Ovary (tissue), 9 donors: ENCODE data around the gene FBP1. TPM values are rescaled to one million over a fixed set of nuclear protein-coding genes. Genes with fewer than 3 reads are reported as not detected.

Experiments used
- DNase-seq, 5 donors: peaks; one replicate each; pipeline ENCODE4 v3.0.0-alpha.2; 2019 to 2020
- H3K27ac ChIP-seq, 2 donors: fragments of 200-600 bp; one replicate each; pipeline versions ENCODE4 v1.5.1 to v1.8.0; 2019 to 2022
- H3K27me3 ChIP-seq: fragments of 200-600 bp; one replicate; pipeline ENCODE4 v1.8.0; 2022
- H3K36me3 ChIP-seq: fragments of 200-600 bp; sonication (generic); one replicate; pipeline ENCODE4 v1.5.1; 2019
- H3K4me1 ChIP-seq: one replicate; pipeline ENCODE4 v1.8.1; 2013; ENCODE audit warnings: mild to moderate bottlenecking, moderate library complexity; ENCODE audit not compliant: insufficient read depth
- H3K4me3 ChIP-seq: fragments of 200-600 bp; sonication (generic); one replicate; pipeline ENCODE4 v1.5.1; 2017
- H3K9me3 ChIP-seq, 2 donors: fragments of 200-600 bp in 1 of 2; sonication (generic) in 1 of 2; one replicate each; pipeline versions ENCODE4 v1.5.1 to v1.8.1; 2013 to 2019; ENCODE audit warnings: mild to moderate bottlenecking in 1 of 2, moderate library complexity in 1 of 2
- CTCF ChIP-seq, 3 donors: fragments of 450-650 bp in 2 of 3; fragments of 200-600 bp in 1 of 3; IDR thresholded peaks; one replicate each; pipeline versions ENCODE4 v1.5.1 to v1.8.0; 2016 to 2022; ENCODE audit warnings: antibody characterized with exemption in 3 of 3, mild to moderate bottlenecking in 1 of 3
- EP300 ChIP-seq: sonication (generic); formaldehyde crosslinking; IDR thresholded peaks from one replicate; pipeline ENCODE4 v1.6.1; 2017; ENCODE audit warnings: antibody characterized with exemption
- POLR2A ChIP-seq: fragments of 450-650 bp; IDR thresholded peaks from one replicate; pipeline ENCODE4 v1.6.1; 2017; ENCODE audit warnings: antibody characterized with exemption, mild to moderate bottlenecking, moderate library complexity
- WGBS, 3 donors: extraction: QIAGEN DNeasy Blood & Tissue Kit in 1 of 3; methylation state at CpG; one replicate each; pipeline versions ENCODE4 v1.1.5 to v1.1.7; 2013 to 2017; 5-methylcytosine and 5-hydroxymethylcytosine counted together
- intact Hi-C, 4 donors: fragments of 100-400 bp; cut with DNase I; formaldehyde crosslinking; loops; one replicate each; pipeline versions ENCODE4 v1.11.0 to v1.15.1; 2022 to 2023
- polyA plus RNA-seq, 2 donors: library from polyadenylated mRNA; stranded (reverse); fragments of 200-250 nt in 1 of 2; fragments of 350-450 nt in 1 of 2; fragmentation: Illumina TruSeq in 1 of 2; extraction: RNeasy Lipid Tissue Mini Kit (QIAGEN cat#74804) in 1 of 2; gene quantifications; one replicate each; pipeline ENCODE4 v1.2.3, GENCODE V29; 2013 to 2014
- total RNA-seq, 7 donors: library from RNA; depleted of rRNA in 2 of 7; stranded (reverse); fragments of >200 nt in 2 of 7; fragmentation: NEBNext Ultra II Directional in 3 of 7; extraction: Animal tissue kit (Norgen Biotek cat#: 25700) in 3 of 7; gene quantifications; one replicate each; pipeline versions ENCODE4 v1.1.0 to v1.2.4, GENCODE V29; 2016 to 2023
- donor health status: DM: no; HTN: no; CAD: no; lungs with moderate emphysema.
- donor health status: DM: no; HTN: no; CAD: no.
- donor health status: Bipolar disorder and iron deficiency.
- donor health status: DM: yes; HTN: yes; CAD: no.
- donor health status: DM: no; HTN: no; CAD: no.
- donor health status: DM: yes; HTN: yes; CAD: no.

Gene FBP1
- total and polyA plus RNA-seq, 9 donors, result 0.30 to 16.9 (median 2.9) TPM

- TF ChIP-seq EP300 (no peak), CTCF (IDR thresholded peaks at IDR 0.05) (no peak), POLR2A (no peak)
- 83 to 93% (median 84%) methylated on average over 8 of the region's 8 CpGs for WGBS, 3 donors
- no peaks in the 10 kb centered on the region for H3K9me3 ChIP-seq
- H3K4me3 ChIP-seq, result no peak overlapping the region
- H3K36me3 ChIP-seq, result no peaks in the 10 kb centered on the region
- H3K4me1 ChIP-seq, result peaks cover 5% of the 10 kb centered on the region
- no peak overlapping the region for H3K27ac ChIP-seq
- DNase-seq, result no peak
- intact Hi-C loops, result no loop called here
- H3K27me3 ChIP-seq, result no peaks in the 10 kb centered on the region
These were observed 3.9 kb upstream of the FBP1 start for GRCh38 chr9:94643176-94643575.

GRCh38 chr9:94642501-94642900 lies 3.2 kb upstream of the FBP1 start:
- TF ChIP-seq POLR2A (no peak), EP300 (no peak), CTCF (IDR thresholded peaks at IDR 0.05) (no peak)
- Histone ChIP-seq H3K27me3 (no peaks in the 10 kb centered on the region), H3K9me3 (no peaks in the 10 kb centered on the region), H3K36me3 (no peaks in the 10 kb centered on the region), H3K4me1 (peaks cover 5% of the 10 kb centered on the region), H3K4me3 (no peak overlapping the region), H3K27ac (no peak overlapping the region)
- intact Hi-C loops, result no loop called here
- no peak for DNase-seq
- 90 to 94% (median 93%) methylated on average over 5 of the region's 5 CpGs for WGBS, 3 donors

GRCh38 chr9:94639999-94640376 lies 670 bp upstream of the FBP1 start:
- Histone ChIP-seq H3K4me1 (peaks cover 5% of the 10 kb centered on the region), H3K36me3 (no peaks in the 10 kb centered on the region), H3K9me3 (no peaks in the 10 kb centered on the region), H3K27ac (no peak overlapping the region), H3K27me3 (no peaks in the 10 kb centered on the region), H3K4me3 (peak overlapping the region; percentile 40)
- no peak for TF ChIP-seq CTCF (IDR thresholded peaks at IDR 0.05)
- no peak for TF ChIP-seq EP300
- no peak for TF ChIP-seq POLR2A
- intact Hi-C loops, result no loop called here
- 71 to 75% (median 73%) methylated on average over 15 of the region's 15 CpGs for WGBS, 3 donors
- DNase-seq, result no peak

GRCh38 chr9:94638335-94639060 lies 820 bp downstream of the FBP1 start:
- Histone ChIP-seq H3K27ac (no peak overlapping the region), H3K4me1 (peaks cover 5% of the 10 kb centered on the region), H3K4me3 (peak overlapping the region; percentile 40), H3K9me3 (no peaks in the 10 kb centered on the region), H3K27me3 (no peaks in the 10 kb centered on the region), H3K36me3 (no peaks in the 10 kb centered on the region)
- 49 to 68% (median 54%) methylated on average over 17 of the region's 17 CpGs for WGBS, 3 donors
- TF ChIP-seq CTCF (IDR thresholded peaks at IDR 0.05) (no peak), EP300 (no peak), POLR2A (no peak)
- intact Hi-C loops, result no loop called here
- DNase-seq, result no peak
